ENCODE measurements around the gene INTS14. TPM values are rescaled to one million over a fixed set of nuclear protein-coding genes. Genes with fewer than 3 reads are reported as not detected.
A peak's percentile ranks its signal among the peaks of the same experiment; 100 is the strongest.
"Not testable (repeated sequence)": the region's sequence is repeated elsewhere in the genome, so short reads cannot be mapped to it uniquely, and the experiment has no call there.

The INTS14 gene
- total RNA-seq, 1 donor from 2014 or later, result 45.4 TPM

- Mint-ChIP-seq H3K27me3 (ENCODE audit: low read depth) (no peaks in the 10 kb centered on the region), H3K4me1 (ENCODE audit: low read depth) (no peaks in the 10 kb centered on the region), H3K36me3 (ENCODE audit: low read depth) (peaks cover 62% of the 10 kb centered on the region), H3K4me3 (ENCODE audit: low read depth) (no peak overlapping the region), H3K9me3 (no peaks in the 10 kb centered on the region), H3K27ac (no peak overlapping the region)
- intact Hi-C loops (cut with micrococcal nuclease), result no loop called here
- DNase-seq (ENCODE audit: low spot score), result no peak
Measured at GRCh38 chr15:65558997-65559760, 51.8 kb downstream of the INTS14 start.

GRCh38 chr15:65558336-65558735 lies 52.6 kb downstream of the INTS14 start:
- H3K36me3 Mint-ChIP-seq (ENCODE audit: low read depth), result peaks cover 62% of the 10 kb centered on the region
- no peaks in the 10 kb centered on the region for H3K27me3 Mint-ChIP-seq (ENCODE audit: low read depth)
- no peak overlapping the region for H3K4me3 Mint-ChIP-seq (ENCODE audit: low read depth)
- intact Hi-C loops (cut with micrococcal nuclease), result no loop called here
- DNase-seq (ENCODE audit: low spot score), result no peak
- no peak overlapping the region for H3K27ac Mint-ChIP-seq
- no peaks in the 10 kb centered on the region for H3K9me3 Mint-ChIP-seq
- no peaks in the 10 kb centered on the region for H3K4me1 Mint-ChIP-seq (ENCODE audit: low read depth)

GRCh38 chr15:65556622-65557021 lies 54.3 kb downstream of the INTS14 start:
- intact Hi-C loops (cut with micrococcal nuclease), result no loop called here
- Mint-ChIP-seq H3K9me3 (no peaks in the 10 kb centered on the region), H3K36me3 (ENCODE audit: low read depth) (peaks cover 51% of the 10 kb centered on the region), H3K27me3 (ENCODE audit: low read depth) (no peaks in the 10 kb centered on the region), H3K4me3 (ENCODE audit: low read depth) (no peak overlapping the region), H3K27ac (no peak overlapping the region), H3K4me1 (ENCODE audit: low read depth) (no peaks in the 10 kb centered on the region)
- DNase-seq (ENCODE audit: low spot score), result no peak

GRCh38 chr15:65553691-65554090 lies 57.2 kb downstream of the INTS14 start:
- Mint-ChIP-seq H3K36me3 (ENCODE audit: low read depth) (peaks cover 30% of the 10 kb centered on the region), H3K27ac (no peak overlapping the region), H3K4me3 (ENCODE audit: low read depth) (no peak overlapping the region), H3K27me3 (ENCODE audit: low read depth) (no peaks in the 10 kb centered on the region), H3K9me3 (no peaks in the 10 kb centered on the region), H3K4me1 (ENCODE audit: low read depth) (peaks cover 13% of the 10 kb centered on the region)
- DNase-seq (ENCODE audit: low spot score), result no peak
- intact Hi-C loops (cut with micrococcal nuclease), result no loop called here

GRCh38 chr15:65552851-65553250 lies 58.1 kb downstream of the INTS14 start:
- H3K27ac Mint-ChIP-seq; H3K9me3 Mint-ChIP-seq; intact Hi-C loops (cut with micrococcal nuclease); H3K4me3 Mint-ChIP-seq (ENCODE audit: low read depth); H3K27me3 Mint-ChIP-seq (ENCODE audit: low read depth); DNase-seq (ENCODE audit: low spot score): not testable (repeated sequence)
- peaks cover 27% of the 10 kb centered on the region for H3K36me3 Mint-ChIP-seq (ENCODE audit: low read depth)
- H3K4me1 Mint-ChIP-seq (ENCODE audit: low read depth), result peaks cover 13% of the 10 kb centered on the region

GRCh38 chr15:65551183-65551582 lies 59.7 kb downstream of the INTS14 start:
- Mint-ChIP-seq H3K27ac (peak overlapping the region; percentile 10), H3K27me3 (ENCODE audit: low read depth) (no peaks in the 10 kb centered on the region), H3K9me3 (no peaks in the 10 kb centered on the region), H3K36me3 (ENCODE audit: low read depth) (peaks cover 19% of the 10 kb centered on the region), H3K4me1 (ENCODE audit: low read depth) (peaks cover 13% of the 10 kb centered on the region), H3K4me3 (ENCODE audit: low read depth) (no peak overlapping the region)
- intact Hi-C loops (cut with micrococcal nuclease), result no loop called here
- DNase-seq (ENCODE audit: low spot score), result no peak

GRCh38 chr15:65550681-65551098 lies 60.2 kb downstream of the INTS14 start:
- Mint-ChIP-seq H3K4me1 (ENCODE audit: low read depth) (peaks cover 13% of the 10 kb centered on the region), H3K36me3 (ENCODE audit: low read depth) (peaks cover 18% of the 10 kb centered on the region), H3K27me3 (ENCODE audit: low read depth) (no peaks in the 10 kb centered on the region), H3K9me3 (no peaks in the 10 kb centered on the region), H3K4me3 (ENCODE audit: low read depth) (no peak overlapping the region), H3K27ac (no peak overlapping the region)
- intact Hi-C loops (cut with micrococcal nuclease), result no loop called here
- DNase-seq (ENCODE audit: low spot score), result no peak

GRCh38 chr15:65549288-65549687 lies 61.6 kb downstream of the INTS14 start:
- H3K4me3 Mint-ChIP-seq (ENCODE audit: low read depth); H3K27me3 Mint-ChIP-seq (ENCODE audit: low read depth); intact Hi-C loops (cut with micrococcal nuclease); H3K27ac Mint-ChIP-seq; DNase-seq (ENCODE audit: low spot score); H3K9me3 Mint-ChIP-seq: not testable (repeated sequence)
- Mint-ChIP-seq H3K36me3 (ENCODE audit: low read depth) (peaks cover 10% of the 10 kb centered on the region), H3K4me1 (ENCODE audit: low read depth) (peaks cover 13% of the 10 kb centered on the region)

- Mint-ChIP-seq H3K4me1 (ENCODE audit: low read depth) (peaks cover 13% of the 10 kb centered on the region), H3K27ac (no peak overlapping the region), H3K4me3 (ENCODE audit: low read depth) (no peak overlapping the region), H3K36me3 (ENCODE audit: low read depth) (no peaks in the 10 kb centered on the region), H3K27me3 (ENCODE audit: low read depth) (no peaks in the 10 kb centered on the region), H3K9me3 (no peaks in the 10 kb centered on the region)
- intact Hi-C loops (cut with micrococcal nuclease), result no loop called here
- DNase-seq (ENCODE audit: low spot score), result no peak
Measured at GRCh38 chr15:65547841-65548240, 63.1 kb downstream of the INTS14 start.

GRCh38 chr15:65541231-65541820 lies 69.6 kb downstream of the INTS14 start:
- H3K36me3 Mint-ChIP-seq (ENCODE audit: low read depth), result peaks cover 10% of the 10 kb centered on the region
- no peak overlapping the region for H3K27ac Mint-ChIP-seq
- intact Hi-C loops (cut with micrococcal nuclease), result no loop called here
- H3K9me3 Mint-ChIP-seq, result no peaks in the 10 kb centered on the region
- no peaks in the 10 kb centered on the region for H3K27me3 Mint-ChIP-seq (ENCODE audit: low read depth)
- H3K4me3 Mint-ChIP-seq (ENCODE audit: low read depth), result no peak overlapping the region
- no peaks in the 10 kb centered on the region for H3K4me1 Mint-ChIP-seq (ENCODE audit: low read depth)
- no peak for DNase-seq (ENCODE audit: low spot score)

GRCh38 chr15:65540314-65540713 lies 70.6 kb downstream of the INTS14 start:
- Mint-ChIP-seq H3K4me3 (ENCODE audit: low read depth) (no peak overlapping the region), H3K27me3 (ENCODE audit: low read depth) (no peaks in the 10 kb centered on the region), H3K9me3 (no peaks in the 10 kb centered on the region), H3K27ac (no peak overlapping the region), H3K4me1 (ENCODE audit: low read depth) (no peaks in the 10 kb centered on the region), H3K36me3 (ENCODE audit: low read depth) (peaks cover 14% of the 10 kb centered on the region)
- intact Hi-C loops (cut with micrococcal nuclease), result no loop called here
- DNase-seq (ENCODE audit: low spot score), result no peak

- Mint-ChIP-seq H3K4me1 (ENCODE audit: low read depth) (peaks cover 27% of the 10 kb centered on the region), H3K9me3 (no peaks in the 10 kb centered on the region), H3K27me3 (ENCODE audit: low read depth) (no peaks in the 10 kb centered on the region), H3K36me3 (ENCODE audit: low read depth) (peaks cover 21% of the 10 kb centered on the region), H3K4me3 (ENCODE audit: low read depth) (no peak overlapping the region), H3K27ac (no peak overlapping the region)
- no peak for DNase-seq (ENCODE audit: low spot score)
- intact Hi-C loops (cut with micrococcal nuclease), result loop anchor here (10.0 kb wide), 1 partner anchor 330 kb away; the partner anchor contains the start of gene RAB11A
Measured at GRCh38 chr15:65535192-65535591, 75.7 kb downstream of the INTS14 start.

GRCh38 chr15:65533057-65533756 lies 77.7 kb downstream of the INTS14 start:
- no peaks in the 10 kb centered on the region for H3K27me3 Mint-ChIP-seq (ENCODE audit: low read depth)
- no peaks in the 10 kb centered on the region for H3K9me3 Mint-ChIP-seq
- H3K27ac Mint-ChIP-seq, result no peak overlapping the region
- intact Hi-C loops (cut with micrococcal nuclease), result loop anchor here (10.0 kb wide), 1 partner anchor 332 kb away; the partner anchor contains the start of gene RAB11A
- peaks cover 15% of the 10 kb centered on the region for H3K36me3 Mint-ChIP-seq (ENCODE audit: low read depth)
- H3K4me3 Mint-ChIP-seq (ENCODE audit: low read depth), result no peak overlapping the region
- H3K4me1 Mint-ChIP-seq (ENCODE audit: low read depth), result peaks cover 31% of the 10 kb centered on the region
- no peak for DNase-seq (ENCODE audit: low spot score)
